DOHH2 (cell line): ENCODE measurements around the gene MBD5.

Experiments used
- H3F3A ChIP-seq: fragments of 200-600 bp; sonication (generic), shearing (Covaris generic); 2 replicates; pipeline ENCODE4 v1.6.0; 2016; ENCODE audit warnings: antibody characterized with exemption, mild to moderate bottlenecking; ENCODE audit not compliant: control insufficient read depth, insufficient read depth
- H3K27ac ChIP-seq: fragments of 200-600 bp; sonication (generic); 2 replicates; pipeline ENCODE4 v1.5.1; 2014; ENCODE audit warnings: low read depth, mild to moderate bottlenecking, low read length, moderate library complexity
- H3K27me3 ChIP-seq: fragments of 200-600 bp; sonication (generic); 2 replicates; pipeline ENCODE4 v1.6.1; 2014; ENCODE audit warnings: mild to moderate bottlenecking, low read length, mixed read lengths; ENCODE audit not compliant: control insufficient read depth
- H3K36me3 ChIP-seq: fragments of 200-600 bp; sonication (generic); 2 replicates; pipeline ENCODE4 v1.6.1; 2014; ENCODE audit warnings: mild to moderate bottlenecking, low read length, moderate library complexity, mixed read lengths; ENCODE audit not compliant: control insufficient read depth
- H3K4me1 ChIP-seq: fragments of 200-600 bp; sonication (generic); 2 replicates; pipeline ENCODE4 v1.6.1; 2014; ENCODE audit warnings: mild to moderate bottlenecking, low read length, mixed read lengths; ENCODE audit not compliant: control insufficient read depth
- H3K4me2 ChIP-seq: fragments of 200-600 bp; sonication (generic); 2 replicates; pipeline ENCODE4 v1.6.0; 2014; ENCODE audit warnings: mild to moderate bottlenecking, low read length, moderate library complexity
- H3K4me3 ChIP-seq: fragments of 200-600 bp; sonication (generic); 2 replicates; pipeline ENCODE4 v1.5.1; 2014; ENCODE audit warnings: mild to moderate bottlenecking, low read length, mixed read lengths
- H3K79me2 ChIP-seq: fragments of 200-600 bp; sonication (generic); 2 replicates; pipeline ENCODE4 v1.6.1; 2014; ENCODE audit warnings: mild to moderate bottlenecking, low read length, mixed read lengths; ENCODE audit not compliant: control insufficient read depth
- H3K9me2 ChIP-seq: fragments of 200-600 bp; sonication (generic); replicated peaks from 2 replicates; pipeline ENCODE4 v1.6.1; 2014; ENCODE audit warnings: mild to moderate bottlenecking, low read length, mixed read lengths; ENCODE audit not compliant: control insufficient read depth
- H3K9me3 ChIP-seq: fragments of 200-600 bp; sonication (generic); 2 replicates; pipeline ENCODE4 v1.6.1; 2014; ENCODE audit warnings: antibody characterized with exemption, low read length, mixed read lengths; ENCODE audit not compliant: control insufficient read depth, insufficient read depth
- H4K20me1 ChIP-seq: fragments of 200-600 bp; sonication (generic); 2 replicates; pipeline ENCODE4 v1.6.0; 2014; ENCODE audit warnings: low read depth, mild to moderate bottlenecking, antibody characterized with exemption, low read length, moderate library complexity; ENCODE audit not compliant: control insufficient read depth, insufficient read depth
- CTCF ChIP-seq: fragments of 200-600 bp; sonication (generic); IDR thresholded peaks from one replicate; pipeline ENCODE4 v1.5.1; 2014; ENCODE audit warnings: antibody characterized with exemption, mild to moderate bottlenecking, low read depth, low read length; ENCODE audit not compliant: poor library complexity, severe bottlenecking
- EZH2phosphoT487 ChIP-seq: fragments of 200-600 bp; sonication (generic); IDR thresholded peaks from 2 replicates; pipeline ENCODE4 v1.6.1; 2017; ENCODE audit warnings: borderline replicate concordance, mild to moderate bottlenecking, antibody characterized with exemption, low read length, moderate library complexity, mixed read lengths

The MBD5 gene

DNA sequence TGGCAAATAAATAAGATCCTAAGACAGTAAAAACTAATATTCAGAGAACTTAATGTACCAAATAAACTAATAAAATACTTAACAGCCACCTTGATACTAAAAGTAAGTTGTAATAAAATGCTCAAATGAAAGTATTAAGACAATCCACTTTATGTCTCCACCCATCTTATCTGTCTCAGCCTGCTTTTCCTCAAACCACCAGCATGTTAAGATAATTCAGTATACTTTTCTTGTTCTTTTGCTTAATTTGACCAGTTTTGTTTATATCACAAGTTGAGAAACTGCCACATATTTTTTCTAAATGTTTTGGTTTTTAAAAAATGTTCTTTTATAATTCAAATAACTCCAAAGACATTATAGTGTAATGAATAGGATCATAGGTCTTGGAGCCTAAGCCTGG, 142.0 kb downstream of the MBD5 start:
- Histone ChIP-seq H4K20me1 (no peaks in the 10 kb centered on the region), H3K4me3 (no peak overlapping the region)

GRCh38 chr2:148165975-148166374, 145.1 kb downstream of the MBD5 start:
- no peaks in the 10 kb centered on the region for H3K9me2 ChIP-seq
- H3K9me3 ChIP-seq = no peaks in the 10 kb centered on the region
- H3K4me1 ChIP-seq = no peaks in the 10 kb centered on the region
- TF ChIP-seq EZH2phosphoT487 (no peak), CTCF (no peak)
- H3K27me3 ChIP-seq = no peaks in the 10 kb centered on the region
- H3K79me2 ChIP-seq = no peaks in the 10 kb centered on the region
- no peaks in the 10 kb centered on the region for H3F3A ChIP-seq
- no peak overlapping the region for H3K4me3 ChIP-seq
- H3K36me3 ChIP-seq = no peaks in the 10 kb centered on the region
- no peak overlapping the region for H3K27ac ChIP-seq
- H3K4me2 ChIP-seq = no peak overlapping the region
- no peaks in the 10 kb centered on the region for H4K20me1 ChIP-seq

More for the DNA sequence above, 142.0 kb downstream of the MBD5 start:
- H3K4me1 ChIP-seq = no peaks in the 10 kb centered on the region
- no peaks in the 10 kb centered on the region for H3K9me3 ChIP-seq
- no peaks in the 10 kb centered on the region for H3K36me3 ChIP-seq
- H3F3A ChIP-seq = no peaks in the 10 kb centered on the region
- H3K9me2 ChIP-seq = no peaks in the 10 kb centered on the region
- no peak overlapping the region for H3K4me2 ChIP-seq
- TF ChIP-seq CTCF = no peak
- no peak for TF ChIP-seq EZH2phosphoT487
- H3K79me2 ChIP-seq = no peaks in the 10 kb centered on the region
- H3K27ac ChIP-seq = no peak overlapping the region
- no peaks in the 10 kb centered on the region for H3K27me3 ChIP-seq

DNA sequence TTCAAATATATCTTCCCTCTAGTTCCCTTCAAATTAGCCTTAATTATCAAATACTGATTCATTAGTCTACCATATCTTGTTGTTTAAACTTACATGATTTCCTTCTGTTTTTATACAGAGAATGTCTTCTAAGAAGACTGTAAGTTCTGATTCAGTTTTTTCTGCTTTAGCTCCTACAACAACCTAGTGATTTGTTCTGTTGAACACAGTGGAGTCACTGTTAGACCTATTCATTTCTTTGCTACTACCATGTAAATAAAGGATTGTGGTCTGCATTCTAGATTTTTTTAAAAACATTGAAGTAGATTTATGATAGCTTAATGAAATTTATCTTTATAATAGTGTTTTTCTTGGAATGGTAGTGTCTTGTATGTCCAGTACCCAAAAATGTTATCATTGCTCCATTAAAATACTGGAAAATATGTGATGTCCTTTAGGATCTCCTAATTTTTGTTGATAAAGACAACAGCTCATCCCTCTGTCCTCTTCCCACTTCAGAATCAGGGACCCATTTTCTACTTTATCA, 146.4 kb downstream of the MBD5 start:
- TF ChIP-seq CTCF = no peak
- TF ChIP-seq EZH2phosphoT487 = no peak
- Histone ChIP-seq H3K9me3 (no peaks in the 10 kb centered on the region), H3F3A (no peaks in the 10 kb centered on the region)

More for the DNA sequence above, 146.4 kb downstream of the MBD5 start:
- no peaks in the 10 kb centered on the region for H3K4me1 ChIP-seq
- H3K9me2 ChIP-seq = no peaks in the 10 kb centered on the region
- no peaks in the 10 kb centered on the region for H3K79me2 ChIP-seq
- no peak overlapping the region for H3K27ac ChIP-seq
- no peaks in the 10 kb centered on the region for H3K36me3 ChIP-seq
- H3K4me3 ChIP-seq = no peak overlapping the region
- no peaks in the 10 kb centered on the region for H4K20me1 ChIP-seq
- no peak overlapping the region for H3K4me2 ChIP-seq
- no peaks in the 10 kb centered on the region for H3K27me3 ChIP-seq
